Panc1 (cell line): Measurements from ENCODE around the gene TAF5L. TPM values are rescaled to one million over a fixed set of nuclear protein-coding genes. Genes with fewer than 3 reads are reported as not detected.

ENCODE experiments used
- ATAC-seq: fragments of 200-7000 bp; cut with Tn5 transposase; 2 replicates; pipeline ENCODE4 v1.9.1; 2020; ENCODE audit warnings: mild to moderate bottlenecking, moderate library complexity
- BruUV-seq: library from RNA; stranded (reverse); fragments of 400-500 nt; replicated peaks from 2 replicates; lab custom pipeline; 2021; lab: Mats Ljungman, UMichigan
- CTCF ChIA-PET: fragments of 300-600 bp; sonication (Branson Sonifier 250); formaldehyde crosslinking; loops from one replicate; lab custom pipeline; 2022; ENCODE audit warnings: antibody characterized with exemption; lab: Charles Lee
- POLR2A ChIA-PET: fragments of 300-600 bp; sonication (Branson Sonifier 250); formaldehyde crosslinking; loops from one replicate; lab custom pipeline; 2022; ENCODE audit warnings: antibody characterized with exemption; lab: Charles Lee
- DNase-seq: peaks from one replicate; pipeline ENCODE4 v3.0.0-alpha.2; 2010; ENCODE audit warnings: low read depth, low spot score
- H3K27ac ChIP-seq: 2 replicates; pipeline ENCODE4 v1.5.1; 2011; ENCODE audit warnings: mild to moderate bottlenecking, low read length, inconsistent platforms
- H3K27me3 ChIP-seq: fragments of 200-500 bp; sonication (Bioruptor generic); 2 replicates; pipeline ENCODE4 v1.6.0; 2014; ENCODE audit warnings: low read length, inconsistent platforms; ENCODE audit not compliant: control insufficient read depth, insufficient read depth
- H3K36me3 ChIP-seq: fragments of 200-500 bp; sonication (Bioruptor generic); 2 replicates; pipeline ENCODE4 v1.5.1; 2014; ENCODE audit warnings: inconsistent platforms, mild to moderate bottlenecking, low read length, moderate library complexity; ENCODE audit not compliant: control insufficient read depth, insufficient read depth
- H3K4me1 ChIP-seq: 2 replicates; pipeline ENCODE4 v1.5.1; 2011; ENCODE audit warnings: inconsistent platforms, mild to moderate bottlenecking, low read length, moderate library complexity; ENCODE audit not compliant: control insufficient read depth, insufficient read depth
- H3K4me3 ChIP-seq, 2 experiments: 2 replicates each; pipeline ENCODE4 v1.5.1; 2011 to 2012; ENCODE audit warnings: low read depth in 2 of 2, low read length in 2 of 2, mild to moderate bottlenecking in 2 of 2, inconsistent platforms in 1 of 2, moderate library complexity in 1 of 2
- H3K9me3 ChIP-seq: fragments of 200-500 bp; sonication (Bioruptor generic); 2 replicates; pipeline ENCODE4 v1.5.1; 2014; ENCODE audit warnings: low read depth, mild to moderate bottlenecking, inconsistent platforms, low read length, moderate library complexity; ENCODE audit not compliant: control insufficient read depth, insufficient read depth
- CTCF ChIP-seq: fragments of 450-650 bp; IDR thresholded peaks from 2 replicates; pipeline ENCODE4 v1.5.1; 2017; ENCODE audit warnings: mild to moderate bottlenecking
- POLR2AphosphoS5 ChIP-seq: IDR thresholded peaks from 2 replicates; pipeline ENCODE4 v1.6.1; 2012; ENCODE audit warnings: mild to moderate bottlenecking, low read depth, low read length, moderate library complexity
- REST ChIP-seq, 2 experiments: IDR thresholded peaks; 2 replicates each; pipeline ENCODE4 v1.6.1; 2011 to 2012; ENCODE audit warnings: low read depth in 2 of 2, control low read depth in 1 of 2, low read length in 1 of 2, mild to moderate bottlenecking in 1 of 2, moderate library complexity in 1 of 2; ENCODE audit not compliant: insufficient read depth in 1 of 2
- SIN3A ChIP-seq: IDR thresholded peaks from 2 replicates; pipeline ENCODE4 v1.6.1; 2012; ENCODE audit warnings: low read depth, mild to moderate bottlenecking, low read length, moderate library complexity, borderline replicate concordance; ENCODE audit not compliant: insufficient read depth
- TCF7L2 ChIP-seq: IDR thresholded peaks from 2 replicates; pipeline ENCODE4 v1.6.1; 2011; ENCODE audit warnings: mild to moderate bottlenecking, low read depth, low read length, inconsistent platforms
- in situ Hi-C: cut with HindIII; loops from 2 replicates; pipeline ENCODE4 v1.10.0; 2016; ENCODE audit warnings: low sequenced_read_pairs, low pct_unique_long_range_greater_than_20kb
- intact Hi-C: fragments of 100-400 bp; cut with micrococcal nuclease; formaldehyde crosslinking; loops from one replicate; pipeline ENCODE4 v1.10.0; 2022; ENCODE audit not compliant: unreplicated experiment
- total RNA-seq: library from RNA; stranded (reverse); gene quantifications from one replicate; pipeline ENCODE4 v1.2.1, GENCODE V29; 2021; ENCODE audit not compliant: unreplicated experiment

The TAF5L gene
- total RNA-seq, 1 experiment from 2014 or later = 23.8 TPM

- no peak overlapping the region for H3K4me3 ChIP-seq
- no peak for TF ChIP-seq SIN3A
- no peak for TF ChIP-seq REST (IDR thresholded peaks at IDR 0.05; ENCODE audit: insufficient read depth in 1 of 2, low read depth in 2 of 2, low read length in 1 of 2)
- TF ChIP-seq TCF7L2 = no peak
- TF ChIP-seq CTCF = no peak
- no peak for TF ChIP-seq POLR2AphosphoS5
- no peaks in the 10 kb centered on the region for H3K9me3 ChIP-seq
- no TSS peak for BruUV-seq
- intact Hi-C loops (no loop called here), in situ Hi-C loops (no loop called here)
- no peak overlapping the region for H3K27ac ChIP-seq
- POLR2A ChIA-PET = no interaction called here
- peaks cover 33% of the 10 kb centered on the region for H3K36me3 ChIP-seq
- no peaks in the 10 kb centered on the region for H3K27me3 ChIP-seq
- H3K4me1 ChIP-seq = no peaks in the 10 kb centered on the region
- ATAC-seq = no peak
- CTCF ChIA-PET = no interaction called here
- no peak for DNase-seq
These were observed 19.5 kb upstream of the TAF5L start for GRCh38 chr1:229645324-229645993.

GRCh38 chr1:229643996-229644745 lies 18.2 kb upstream of the TAF5L start:
- H3K27ac ChIP-seq = no peak overlapping the region
- peaks cover 31% of the 10 kb centered on the region for H3K36me3 ChIP-seq
- TF ChIP-seq POLR2AphosphoS5 = no peak
- no peak for TF ChIP-seq REST (IDR thresholded peaks at IDR 0.05; ENCODE audit: insufficient read depth in 1 of 2, low read depth in 2 of 2, low read length in 1 of 2)
- no peak for TF ChIP-seq CTCF
- no peak for TF ChIP-seq SIN3A
- no peak for TF ChIP-seq TCF7L2
- DNase-seq (no peak), ATAC-seq (no peak)
- no peaks in the 10 kb centered on the region for H3K9me3 ChIP-seq
- H3K4me3 ChIP-seq = no peak overlapping the region
- CTCF ChIA-PET = no interaction called here
- BruUV-seq = no TSS peak
- in situ Hi-C loops (no loop called here), intact Hi-C loops (no loop called here)
- no peaks in the 10 kb centered on the region for H3K4me1 ChIP-seq
- no peaks in the 10 kb centered on the region for H3K27me3 ChIP-seq
- POLR2A ChIA-PET = no interaction called here
